Stimulated activated CD4-positive, alpha-beta T cell treated with anti-CD3 and anti-CD28 coated beads, Interleukin-12 subunit alpha, Interleukin-12 subunit beta, amount 100 ng/mL, for 48 hours (primary cell): ENCODE data around the gene C1QTNF12.
A peak's percentile ranks its signal among the peaks of the same experiment; 100 is the strongest.

ENCODE experiments used
- DNase-seq, 3 donors: peaks; one replicate each; pipeline ENCODE4 v3.0.0-alpha.2; 2020; ENCODE audit warnings: low read depth in 2 of 3, low spot score in 1 of 3

Gene C1QTNF12

GRCh38 chr1:1241588-1242219, 4.8 kb downstream of the C1QTNF12 start:
- DNase-seq: no peak

GRCh38 chr1:1240822-1241587, 5.5 kb downstream of the C1QTNF12 start:
- no peak for DNase-seq

- DNase-seq: no peak
Observed at GRCh38 chr1:1240348-1240732, 6.2 kb downstream of the C1QTNF12 start.

- no peak for DNase-seq
Observed at GRCh38 chr1:1239614-1240347, 6.7 kb downstream of the C1QTNF12 start.

- DNase-seq: no peak
Observed at GRCh38 chr1:1239227-1239613, 7.3 kb downstream of the C1QTNF12 start.

GRCh38 chr1:1238702-1239178, 7.8 kb downstream of the C1QTNF12 start:
- no peak for DNase-seq

- no peak for DNase-seq
Observed at GRCh38 chr1:1237874-1238701, 8.4 kb downstream of the C1QTNF12 start.

GRCh38 chr1:1236945-1237873, 9.3 kb downstream of the C1QTNF12 start:
- no peak for DNase-seq

GRCh38 chr1:1236176-1236763, 10.3 kb downstream of the C1QTNF12 start:
- no peak for DNase-seq

GRCh38 chr1:1235016-1235744, 11.3 kb downstream of the C1QTNF12 start:
- DNase-seq: no peak

GRCh38 chr1:1234180-1234808, 12.2 kb downstream of the C1QTNF12 start:
- no peak for DNase-seq

- DNase-seq: no peak
Observed at GRCh38 chr1:1233567-1233892, 13.0 kb downstream of the C1QTNF12 start.

- no peak for DNase-seq
Observed at GRCh38 chr1:1232796-1233566, 13.5 kb downstream of the C1QTNF12 start.

GRCh38 chr1:1232208-1232795, 14.2 kb downstream of the C1QTNF12 start, which contains the start of gene B3GALT6:
B3GALT6 (plus strand) TSS chr1:1232237; CDS start chr1:1232279, 42 bp downstream.
- no peak for DNase-seq

- DNase-seq: peak; percentile 92 to 96 (median 94)
Observed at GRCh38 chr1:1231400-1232207, 14.9 kb downstream of the C1QTNF12 start, which contains the start of gene SDF4. SDF4 (minus strand) TSS chr1:1232001; CDS start chr1:1228772, 3,229 bp downstream.

GRCh38 chr1:1230656-1231399, 15.7 kb downstream of the C1QTNF12 start:
- no peak for DNase-seq
